Pulmonary artery endothelial cell (primary cell): ENCODE measurements around the gene ANKRD60. TPM values are rescaled to one million over a fixed set of nuclear protein-coding genes. Genes with fewer than 3 reads are reported as not detected.

Experiments
- DNase-seq: peaks from one replicate; pipeline ENCODE4 v3.0.0-alpha.2; 2011; ENCODE audit warnings: low read depth, low spot score
- total RNA-seq: library from RNA; depleted of rRNA; stranded (reverse); fragments of >200 nt; gene quantifications from 2 replicates; pipeline ENCODE4 v1.2.3, GENCODE V29; 2014

ANKRD60 gene
- total RNA-seq, 1 donor from 2014 or later: 0.07 TPM

DNA sequence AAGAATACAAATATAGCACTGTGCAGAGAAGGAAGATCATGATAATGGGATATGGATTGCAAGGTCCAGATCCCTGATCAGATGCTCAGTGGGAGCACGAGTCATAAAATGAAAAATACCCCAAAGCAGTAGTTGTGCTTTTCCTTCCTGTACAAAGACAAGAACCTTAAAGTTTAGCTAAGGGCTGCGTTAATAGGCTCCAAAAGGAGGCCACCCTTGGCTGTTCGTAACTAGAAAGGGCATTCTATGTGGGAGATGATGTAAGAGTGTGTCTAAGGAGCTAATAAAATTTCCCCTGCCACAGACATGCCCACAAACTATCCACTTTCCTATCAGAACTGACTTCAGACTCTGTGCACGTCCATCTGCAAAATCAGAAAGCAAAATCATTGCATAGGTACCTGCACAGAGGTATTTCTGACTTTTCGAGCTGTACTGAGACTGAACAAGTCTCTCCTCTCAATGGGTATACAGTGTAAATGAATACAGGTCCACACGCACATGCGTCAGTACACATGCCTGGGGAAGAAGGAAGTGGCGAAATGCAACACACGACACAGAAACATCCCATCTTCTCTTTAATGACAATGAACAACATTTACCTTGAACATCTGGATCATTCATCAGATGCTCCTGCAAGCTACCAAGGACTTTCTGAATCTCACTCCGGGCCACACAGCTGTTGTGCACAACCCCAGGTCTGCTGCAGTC is 16.9 kb upstream of the ANKRD60 start:
- DNase-seq: no peak

DNA sequence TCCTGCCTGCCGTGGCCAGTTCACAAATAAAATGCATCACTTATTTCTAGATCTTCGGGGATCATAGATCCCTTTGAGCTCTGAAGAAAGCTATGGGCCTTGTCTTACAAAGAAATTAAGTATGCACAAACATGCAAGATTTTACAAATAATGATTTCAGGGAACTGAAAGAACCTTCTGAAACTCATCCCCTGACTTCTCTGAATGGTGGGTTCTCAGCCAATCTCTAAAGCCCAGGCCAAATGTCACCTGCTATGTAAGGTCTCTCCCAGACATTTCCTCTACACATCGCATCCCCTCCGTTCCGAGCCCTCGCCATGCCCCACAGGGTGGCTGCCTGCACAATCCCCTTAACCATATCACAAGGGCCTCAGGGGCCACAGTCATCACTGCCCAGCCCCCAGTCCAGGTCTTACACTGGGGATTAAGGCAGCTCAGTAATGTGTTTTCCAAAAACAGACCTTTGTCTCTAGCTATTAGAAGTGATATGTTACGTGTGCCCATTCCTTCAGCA is 16.1 kb upstream of the ANKRD60 start:
- no peak for DNase-seq

DNA sequence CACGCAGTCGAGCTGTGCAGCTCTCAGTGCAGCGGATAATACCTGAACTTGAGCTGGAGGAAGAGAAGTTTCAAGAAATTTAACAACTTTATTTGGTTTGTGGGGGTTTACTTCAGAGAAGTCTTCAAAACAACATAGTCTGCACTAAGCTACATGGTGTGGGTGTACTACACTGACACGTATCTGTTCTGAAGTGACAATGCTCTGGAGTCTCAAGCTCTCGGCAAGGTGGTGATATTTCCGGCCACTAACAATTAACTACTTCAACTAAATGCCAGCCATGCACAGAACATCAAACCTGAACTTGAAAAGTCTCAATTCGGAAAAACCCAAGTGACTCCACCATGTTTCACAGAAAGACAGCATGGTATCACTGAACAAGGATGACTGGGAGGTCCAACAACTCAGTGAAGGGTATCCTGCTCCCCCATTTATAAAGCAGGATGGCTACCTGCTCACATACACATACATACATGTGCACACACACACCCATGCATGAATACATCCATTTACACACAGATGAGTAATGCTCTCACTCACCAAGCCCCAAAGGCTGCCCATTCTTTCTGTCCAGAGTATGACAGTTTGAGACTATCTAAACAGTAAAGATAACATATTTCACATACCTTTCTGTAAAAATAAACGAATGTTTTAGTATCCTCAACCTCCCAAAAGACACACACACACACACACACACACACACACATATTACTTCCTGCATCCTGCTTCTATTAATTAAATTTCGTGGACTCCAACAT is 15.4 kb upstream of the ANKRD60 start:
- no peak for DNase-seq

DNA sequence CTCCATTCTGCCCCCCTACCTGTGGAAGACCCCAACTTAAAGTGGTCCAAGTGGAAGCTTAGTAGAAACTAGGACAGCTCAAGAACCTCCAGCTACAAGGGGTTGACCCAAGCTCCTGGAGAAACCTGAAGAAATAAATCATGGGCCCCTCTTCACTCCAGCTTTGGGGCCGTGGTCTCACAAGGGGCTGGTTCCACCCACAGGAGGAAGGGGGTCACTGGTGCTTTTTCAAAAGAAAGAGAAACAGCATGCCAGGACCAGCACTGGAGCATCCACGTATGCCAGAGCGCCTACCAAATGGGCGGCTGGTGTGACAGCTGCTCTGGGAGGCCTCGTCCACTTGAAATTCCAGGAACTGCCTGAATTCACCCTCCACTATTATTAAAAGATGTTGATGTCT is 14.4 kb upstream of the ANKRD60 start:
- DNase-seq: no peak

DNA sequence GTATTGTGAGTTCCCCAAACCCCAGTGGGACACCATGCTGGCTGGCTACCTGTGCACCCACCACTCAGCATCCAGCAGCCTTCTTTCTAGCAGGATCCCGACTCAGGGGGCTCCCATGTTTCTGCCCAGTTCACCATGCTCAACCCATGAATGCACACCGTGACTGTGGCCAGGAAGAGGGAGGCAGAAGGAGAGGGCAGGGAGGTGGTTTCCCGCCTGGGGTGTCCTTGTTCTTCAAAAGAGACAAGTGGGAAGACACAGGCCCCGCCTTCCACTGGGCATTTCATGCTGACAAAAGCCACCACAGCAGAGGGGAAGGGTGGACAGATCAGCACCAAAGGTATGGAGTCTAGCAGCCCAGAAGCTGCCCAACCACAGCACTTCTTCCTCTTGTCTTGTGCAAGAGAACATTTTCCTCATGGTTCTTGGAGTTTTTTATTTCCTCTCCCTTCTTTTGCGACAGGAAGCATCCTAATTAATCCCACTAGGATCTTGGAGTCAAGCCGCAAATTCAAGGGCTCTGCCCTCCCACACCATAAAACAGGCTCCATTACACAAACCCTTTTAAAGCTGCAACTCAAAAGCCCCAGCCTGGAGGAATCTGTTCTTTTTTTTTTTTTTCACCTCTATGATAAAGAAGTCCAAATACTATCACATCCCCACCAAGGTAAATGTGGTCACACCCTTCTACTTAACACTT is 13.5 kb upstream of the ANKRD60 start:
- DNase-seq: no peak

DNA sequence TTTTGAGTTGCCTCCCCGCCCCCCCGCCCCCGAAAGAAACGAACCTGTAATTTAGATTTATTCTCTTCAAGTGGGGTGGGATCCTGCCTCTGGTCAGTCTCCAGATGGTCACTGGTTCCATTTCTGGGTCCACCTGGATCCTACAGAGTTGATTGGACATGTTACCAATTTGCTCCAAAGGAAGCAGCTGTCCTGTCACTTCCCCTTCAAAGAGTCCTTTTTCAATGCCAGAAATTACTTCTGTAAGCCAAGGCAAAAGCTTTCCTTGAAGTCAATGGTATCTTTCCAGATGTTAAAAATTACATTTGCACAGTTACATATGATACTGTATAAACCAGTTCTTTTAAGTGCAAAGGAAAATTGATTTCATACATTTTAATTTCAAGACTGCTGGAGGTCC is 12.0 kb upstream of the ANKRD60 start:
- DNase-seq: no peak

DNA sequence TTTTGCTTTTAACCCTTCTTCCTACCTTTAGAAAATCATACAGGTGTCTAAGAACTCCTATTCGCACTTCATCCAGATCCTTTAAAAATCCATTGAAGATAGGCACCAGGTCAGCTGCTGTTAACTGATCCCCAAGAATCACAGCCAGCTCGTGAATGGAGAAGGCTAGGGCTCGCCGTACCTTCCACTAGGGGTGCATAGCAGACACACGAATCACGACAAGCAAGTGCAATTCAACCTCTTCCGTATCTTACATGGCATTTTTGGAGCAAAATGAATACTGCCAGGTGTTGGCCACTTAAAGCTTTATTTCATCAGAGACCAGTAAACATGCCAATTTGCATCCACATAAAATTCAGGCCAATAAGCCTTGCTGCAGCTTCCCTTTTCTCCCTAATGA is 10.8 kb upstream of the ANKRD60 start:
- DNase-seq: no peak

DNA sequence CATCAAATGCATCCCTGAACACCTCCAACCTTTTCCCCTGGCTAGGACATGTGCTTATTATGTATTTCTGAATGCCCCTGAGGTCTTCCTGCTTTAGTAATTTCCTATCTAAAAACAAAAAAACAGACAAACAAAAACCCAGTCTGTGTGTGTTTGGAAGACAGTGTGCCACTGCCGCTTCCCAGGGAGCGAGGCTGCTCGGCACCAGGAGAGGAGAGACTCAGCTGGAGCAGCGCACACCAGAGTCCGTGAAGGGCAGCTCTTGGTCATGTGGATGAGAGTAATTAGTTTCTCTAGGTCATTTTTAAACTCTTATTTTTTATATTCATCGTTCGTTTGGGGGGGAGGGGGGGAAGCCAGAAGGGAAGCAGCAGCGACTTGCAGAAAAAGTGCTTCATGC is 10.0 kb upstream of the ANKRD60 start:
- DNase-seq: no peak

DNA sequence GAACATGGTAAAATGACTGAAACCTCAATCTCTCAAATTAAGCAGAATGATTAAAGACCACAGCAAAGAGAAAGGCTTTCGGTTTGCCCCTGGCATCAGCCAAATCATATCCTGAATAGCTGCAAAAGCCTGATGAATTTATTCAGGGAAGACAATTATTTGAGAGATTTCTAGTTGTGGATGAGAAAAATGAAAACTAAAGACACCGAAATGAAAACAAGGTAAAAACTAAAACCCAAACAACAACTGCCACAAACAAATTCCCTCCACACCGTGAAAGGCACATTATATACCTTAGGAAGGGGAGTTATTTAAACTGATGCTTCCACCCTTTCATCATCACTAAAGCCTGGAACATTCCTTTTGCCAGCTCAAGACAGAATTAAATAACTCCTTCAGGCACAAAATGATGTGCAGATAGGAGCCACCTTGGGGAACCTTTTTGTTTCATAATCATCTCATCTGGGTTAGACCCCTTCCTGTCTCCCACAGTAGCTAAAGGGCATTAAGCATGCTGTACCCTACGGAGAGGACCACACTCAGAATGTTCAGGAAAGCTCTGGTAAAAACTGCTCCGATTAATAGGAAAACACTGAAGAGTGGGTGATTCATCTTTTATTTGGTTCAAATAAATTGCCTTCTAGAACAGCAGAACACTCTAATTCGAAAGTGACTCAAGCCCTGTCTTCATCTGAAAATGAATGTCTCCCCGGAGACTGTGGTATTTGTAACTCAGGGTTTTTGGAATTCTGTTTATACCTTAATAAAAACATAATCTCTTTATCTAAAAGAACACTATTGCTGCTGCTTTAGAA is 9.1 kb upstream of the ANKRD60 start:
- no peak for DNase-seq

DNA sequence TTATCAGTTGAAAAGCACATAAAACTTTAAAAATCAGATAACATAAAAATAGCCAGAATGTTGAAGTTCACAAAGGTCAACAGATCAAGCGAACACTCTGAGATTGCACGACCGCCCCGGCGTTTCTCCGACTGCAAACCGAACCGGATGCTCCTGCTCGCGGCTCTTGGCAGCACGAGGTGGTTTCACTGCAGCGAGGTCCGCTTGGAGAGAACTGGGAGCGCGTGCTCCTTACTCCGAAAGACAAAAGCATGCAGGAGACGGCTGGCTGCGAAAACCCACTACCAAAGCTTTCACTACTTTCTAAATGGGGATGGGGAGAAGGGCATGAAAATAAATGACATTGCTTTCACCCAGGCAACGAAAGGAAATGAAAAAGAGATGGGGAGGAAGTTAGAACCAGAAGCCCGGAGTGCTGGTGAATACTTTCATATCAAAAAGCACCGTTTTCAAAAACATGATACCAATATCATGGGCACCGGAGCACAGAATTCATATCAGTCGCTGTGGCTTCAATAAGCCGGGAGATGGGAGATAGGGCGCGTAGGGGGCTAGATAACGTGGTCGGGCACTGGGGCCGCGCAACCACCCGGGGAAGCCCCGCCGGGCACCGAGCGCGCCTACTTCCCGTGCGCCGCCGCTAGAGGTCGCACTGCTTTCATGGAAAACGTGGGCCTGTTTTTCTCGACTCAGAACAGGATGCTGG is 8.3 kb upstream of the ANKRD60 start:
- no peak for DNase-seq

DNA sequence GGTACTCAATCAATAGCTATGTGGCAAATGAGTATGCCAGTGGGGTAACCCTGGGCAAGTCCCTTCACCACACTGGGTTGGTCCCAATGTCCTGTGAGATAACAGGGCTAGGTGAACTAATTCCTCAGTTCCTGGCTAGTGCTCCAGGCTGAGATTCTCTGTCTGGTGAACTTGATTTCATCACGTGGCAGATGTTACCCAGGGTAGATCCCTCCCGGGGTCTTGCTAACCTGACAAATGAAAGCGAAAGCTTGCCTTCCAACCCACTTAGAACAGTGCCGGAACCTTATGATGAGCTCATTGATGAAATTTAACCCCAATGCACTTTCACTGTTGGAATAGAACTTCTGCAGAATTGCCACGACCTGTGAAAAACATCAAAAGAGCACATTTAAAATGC is 6.6 kb upstream of the ANKRD60 start:
- no peak for DNase-seq

DNA sequence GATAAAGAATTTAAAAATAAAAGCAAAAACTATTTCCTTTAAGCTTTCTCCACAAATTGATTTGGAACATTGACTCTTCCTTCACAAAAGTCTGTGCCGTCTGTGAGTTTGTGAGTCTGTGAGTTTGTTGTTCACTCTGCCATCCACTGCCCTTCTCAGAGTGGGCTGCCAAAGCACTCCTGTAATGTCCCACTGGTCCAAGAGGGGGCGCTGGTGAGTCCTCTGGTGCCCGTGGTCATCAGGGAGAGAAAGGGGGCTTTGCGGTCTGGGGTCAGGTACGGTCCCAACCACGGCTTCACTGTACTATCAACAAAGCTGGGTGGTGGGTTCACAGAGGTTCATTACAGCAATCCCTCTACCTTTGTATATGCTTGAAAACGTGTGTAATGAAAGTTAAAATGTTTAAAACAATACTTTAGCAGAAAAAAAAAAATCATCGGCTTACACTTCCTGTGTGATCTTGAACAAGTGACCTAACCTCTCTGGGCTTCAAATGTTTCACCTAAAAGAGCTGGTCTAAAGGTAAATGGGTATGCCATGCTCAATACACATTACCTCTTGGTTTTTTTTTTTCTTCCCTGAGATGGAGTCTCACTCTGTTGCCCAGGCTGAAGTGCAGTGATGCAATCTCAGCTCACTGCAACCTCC is 5.6 kb upstream of the ANKRD60 start:
- DNase-seq: no peak

DNA sequence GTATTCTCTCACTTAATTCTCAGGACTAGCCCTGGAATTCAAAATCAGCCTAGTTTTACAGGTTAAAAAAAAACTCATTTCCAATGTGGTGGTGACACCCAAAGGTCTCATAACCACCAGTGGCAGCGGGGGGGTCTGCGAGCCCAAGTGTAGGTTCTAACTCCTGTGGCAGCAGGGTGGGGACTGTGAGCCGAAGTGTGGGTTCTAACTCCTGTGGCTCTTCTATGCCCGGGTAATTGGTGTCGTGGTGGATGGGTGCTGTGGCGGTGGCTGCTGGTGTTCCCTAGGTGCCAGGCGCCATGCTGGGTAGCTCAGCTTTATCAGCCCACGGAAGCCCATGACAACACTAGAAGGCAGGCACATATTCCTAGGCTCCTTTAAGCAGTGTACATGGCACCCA is 4.9 kb upstream of the ANKRD60 start:
- no peak for DNase-seq

DNA sequence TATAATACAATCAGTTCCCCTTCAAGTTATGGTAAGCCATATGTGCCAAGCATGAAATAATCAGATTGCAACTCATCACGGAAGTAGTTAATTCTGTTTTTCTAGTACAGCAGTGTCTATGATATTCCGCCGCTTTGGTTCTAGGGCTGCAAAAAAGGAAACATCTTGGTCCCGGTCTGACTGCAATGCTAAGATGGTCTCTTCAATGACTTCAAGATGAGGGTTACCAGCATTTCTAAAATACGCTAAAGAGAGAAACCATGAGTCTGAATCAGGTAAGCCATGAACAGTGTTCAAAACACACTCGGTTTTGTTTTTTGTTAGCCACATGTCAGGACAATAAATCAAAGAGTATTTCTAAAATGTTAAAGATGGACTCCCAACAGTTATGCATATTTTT is 3.2 kb upstream of the ANKRD60 start:
- DNase-seq: no peak

DNA sequence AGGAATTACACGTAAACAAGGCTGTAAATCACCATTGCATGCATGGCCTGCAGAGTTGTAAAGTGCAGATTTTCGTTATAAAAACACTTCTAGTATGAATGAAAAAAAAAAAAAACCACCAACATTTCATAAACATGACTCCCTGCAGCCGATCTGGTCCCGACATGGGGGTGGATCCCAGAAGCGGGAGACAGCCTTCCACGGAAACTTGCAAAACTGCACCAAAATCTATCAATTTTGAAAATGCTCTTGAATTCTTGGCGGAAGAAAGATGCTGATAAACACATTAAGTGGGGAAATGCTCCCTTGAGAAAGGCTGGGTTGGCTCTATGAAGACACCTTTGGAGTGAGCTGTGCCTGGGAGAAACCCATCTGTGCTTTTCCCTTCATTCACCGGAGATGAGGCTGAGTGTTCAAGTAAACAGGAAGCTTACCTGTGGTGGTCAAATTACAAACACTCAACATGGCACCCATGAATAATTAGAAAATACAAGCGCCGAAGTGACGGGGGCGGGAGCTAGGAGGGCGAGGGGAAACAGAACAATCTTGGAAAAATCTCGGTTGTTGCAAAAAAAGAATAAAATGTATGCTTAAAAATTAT is 845 bp upstream of the ANKRD60 start:
- no peak for DNase-seq

DNA sequence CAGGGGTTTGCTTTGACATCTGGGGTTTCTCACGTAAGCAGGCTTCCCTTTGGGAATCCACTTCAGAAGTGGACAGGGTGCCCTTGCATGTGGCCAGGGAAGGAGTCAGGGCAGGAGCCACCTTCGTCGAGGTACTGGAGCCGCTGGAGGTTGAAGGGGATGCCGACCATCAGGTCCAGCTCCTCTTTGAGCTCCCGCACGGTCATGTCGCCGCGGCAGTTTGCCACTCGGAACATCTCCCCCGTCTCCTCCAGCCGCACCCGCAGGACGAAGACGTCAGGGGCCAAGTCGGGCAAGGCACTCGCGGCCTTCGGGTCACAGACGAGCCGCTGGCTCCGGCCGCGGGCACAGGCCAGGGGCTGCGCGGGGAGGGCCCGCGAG is 360 bp downstream of the ANKRD60 start:
- DNase-seq: no peak

DNA sequence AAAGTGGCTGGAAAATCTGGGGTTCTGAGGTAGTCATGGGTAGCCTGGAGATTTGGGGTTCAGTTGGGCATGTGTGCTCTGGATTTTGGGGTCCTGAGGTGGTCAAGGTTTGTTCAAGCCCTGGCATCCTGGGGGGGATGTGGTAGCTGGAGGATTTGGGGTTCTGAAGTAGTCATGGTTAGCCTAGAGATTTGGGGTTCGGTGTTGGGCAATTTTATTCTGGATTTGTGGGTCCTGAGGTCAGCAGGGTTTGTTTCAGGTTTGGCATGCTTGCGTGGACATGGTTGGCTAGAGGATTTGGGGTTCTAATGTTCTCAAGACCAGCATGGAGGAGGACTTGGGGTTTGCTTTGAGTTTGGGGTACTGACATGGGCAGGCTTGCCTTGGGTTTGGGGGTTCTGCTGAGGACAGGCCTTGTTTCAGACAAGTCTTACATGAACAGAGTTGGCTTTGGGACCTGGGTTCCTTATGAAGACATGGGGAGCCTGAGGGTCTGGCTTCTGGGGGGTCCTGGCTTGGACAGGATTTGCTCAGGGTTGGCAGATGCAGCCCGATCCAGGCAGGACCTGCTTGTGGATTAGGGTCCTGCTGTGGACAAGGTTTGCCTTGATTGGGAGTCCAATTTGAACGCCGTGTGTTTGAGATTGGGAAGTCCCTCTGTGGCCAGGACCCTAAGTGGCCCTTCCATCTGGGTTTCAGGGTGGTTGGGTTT is 906 bp downstream of the ANKRD60 start:
- DNase-seq: no peak

DNA sequence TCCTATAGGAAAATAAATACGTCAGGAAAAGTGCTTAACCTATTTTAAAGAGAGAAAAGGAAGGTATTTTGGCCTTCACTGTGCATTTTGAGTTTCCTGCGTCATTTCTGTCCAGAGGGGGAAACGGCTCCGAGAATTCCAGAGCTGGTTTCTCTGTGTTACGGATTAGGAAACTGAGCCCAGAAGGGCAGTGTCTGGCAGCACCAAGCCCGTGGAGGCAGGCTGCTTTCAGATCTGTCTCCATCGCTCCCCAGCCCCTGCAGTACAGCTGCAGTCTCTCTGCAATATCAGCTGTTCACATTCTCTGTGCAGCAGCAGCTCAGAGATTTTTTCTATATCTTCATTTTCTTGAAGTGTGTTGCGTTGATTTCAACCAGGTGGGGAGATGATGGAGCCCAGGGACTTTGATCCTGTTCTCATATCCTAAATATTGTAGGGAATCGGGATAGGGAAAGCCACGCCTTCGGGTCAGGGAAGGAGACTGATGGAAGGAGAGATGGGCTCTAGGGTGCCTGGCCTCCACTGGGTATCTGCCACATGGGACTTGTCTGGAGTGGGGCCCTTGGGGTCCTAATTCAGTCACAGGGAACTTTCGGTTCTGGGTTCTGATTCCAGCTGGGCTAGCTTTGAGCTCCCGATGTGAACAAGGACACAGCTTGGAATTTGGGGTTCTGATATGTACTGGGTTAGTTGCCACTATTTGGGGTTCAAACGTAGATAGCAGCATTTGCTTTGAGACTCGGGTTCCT is 2.8 kb downstream of the ANKRD60 start:
- DNase-seq: no peak

DNA sequence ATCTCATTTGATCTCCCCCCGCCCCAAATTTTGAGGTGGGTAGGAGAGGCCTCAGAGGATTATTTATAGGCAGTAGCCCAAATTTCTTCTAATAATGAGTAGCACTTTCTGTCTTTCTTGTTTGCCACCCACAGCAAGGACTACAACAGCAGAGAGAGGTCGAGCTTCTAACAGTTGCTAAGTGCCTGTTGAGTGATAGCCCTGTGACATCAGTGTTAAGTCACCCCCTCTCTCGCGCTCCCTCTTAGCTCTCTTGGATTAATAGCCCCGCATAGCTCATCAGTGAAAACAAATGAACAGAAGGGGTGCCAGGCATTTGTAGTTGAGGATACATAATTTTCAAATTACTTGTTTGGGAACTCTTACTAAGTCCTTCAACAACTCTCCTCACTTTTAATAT is 3.5 kb downstream of the ANKRD60 start:
- DNase-seq: no peak
